SK-N-SH (cell line): ENCODE data around the gene NEK5. TPM values are rescaled to one million over a fixed set of nuclear protein-coding genes. Genes with fewer than 3 reads are reported as not detected.

Experiments used
- CTCF ChIA-PET: fragments of 300-600, 350-600 bp; formaldehyde crosslinking; extraction: SDS; loops from one replicate; lab custom pipeline; 2021; lab: Yijun Ruan, JAX
- POLR2A ChIA-PET: fragments of 350-600 bp; sonication (Branson Sonifier 250); formaldehyde crosslinking; extraction: SDS; loops from one replicate; lab custom pipeline; 2020; ENCODE audit warnings: antibody characterized with exemption, inconsistent platforms; lab: Yijun Ruan, JAX
- DNase-seq: peaks from one replicate; pipeline ENCODE4 v3.0.0; 2012
- H2AFZ ChIP-seq: fragments of 200-600 bp; sonication (generic); 2 replicates; pipeline ENCODE4 v1.8.1; 2016; ENCODE audit warnings: antibody characterized with exemption, mild to moderate bottlenecking, low read depth
- H3F3A ChIP-seq: fragments of 200-600 bp; sonication (generic); replicated peaks from 2 replicates; pipeline ENCODE3; 2016; ENCODE audit warnings: antibody characterized with exemption, mild to moderate bottlenecking; ENCODE audit not compliant: insufficient read depth
- H3K27ac ChIP-seq, 2 experiments: fragments of 200-500 bp in 1 of 2; fragments of 200-600 bp in 1 of 2; sonication (Bioruptor generic) in 1 of 2; sonication (generic), shearing (Covaris generic) in 1 of 2; 2 replicates each; pipeline versions ENCODE4 v1.5.1 to v1.6.1; 2014 to 2016; ENCODE audit warnings: low read depth in 2 of 2, inconsistent platforms in 1 of 2, low read length in 1 of 2, mild to moderate bottlenecking in 1 of 2, mixed read lengths in 1 of 2
- H3K27me3 ChIP-seq: fragments of 200-600 bp; sonication (generic), shearing (Covaris generic); 2 replicates; pipeline ENCODE4 v1.6.1; 2016; ENCODE audit warnings: mixed run types; ENCODE audit not compliant: insufficient read depth
- H3K36me3 ChIP-seq, 2 experiments: fragments of 200-500 bp in 1 of 2; fragments of 200-600 bp in 1 of 2; sonication (Bioruptor generic) in 1 of 2; sonication (generic) in 1 of 2; replicated peaks in 1 of 2; 2 replicates each; pipeline versions ENCODE3 to v1.5.1; 2014 to 2016; ENCODE audit warnings: low read length in 1 of 2, mild to moderate bottlenecking in 1 of 2; ENCODE audit not compliant: insufficient read depth in 2 of 2, control insufficient read depth in 1 of 2
- H3K4me1 ChIP-seq, 2 experiments: fragments of 200-500 bp in 1 of 2; fragments of 200-600 bp in 1 of 2; sonication (Bioruptor generic) in 1 of 2; sonication (generic), shearing (Covaris generic) in 1 of 2; 2 replicates each; pipeline versions ENCODE4 v1.5.1 to v1.6.1; 2014 to 2016; ENCODE audit warnings: low read depth in 1 of 2, low read length in 1 of 2, mixed run types in 1 of 2; ENCODE audit not compliant: insufficient read depth in 2 of 2, control insufficient read depth in 1 of 2
- H3K4me2 ChIP-seq: fragments of 200-600 bp; sonication (generic), shearing (Covaris generic); 2 replicates; pipeline ENCODE4 v1.6.1; 2017; ENCODE audit warnings: mixed run types
- H3K4me3 ChIP-seq, 2 experiments: fragments of 200-500 bp in 1 of 2; fragments of 200-600 bp in 1 of 2; sonication (Bioruptor generic) in 1 of 2; sonication (generic), shearing (Covaris generic) in 1 of 2; 2 replicates each; pipeline versions ENCODE4 v1.5.1 to v1.8.1; 2014 to 2016; ENCODE audit warnings: low read depth in 2 of 2, inconsistent platforms in 1 of 2, low read length in 1 of 2, mild to moderate bottlenecking in 1 of 2, mixed read lengths in 1 of 2, moderate library complexity in 1 of 2
- H3K79me2 ChIP-seq: fragments of 200-600 bp; sonication (generic); 2 replicates; pipeline ENCODE4 v1.8.1; 2017; ENCODE audit warnings: mild to moderate bottlenecking; ENCODE audit not compliant: insufficient read depth
- H3K9ac ChIP-seq: fragments of 200-600 bp; sonication (generic); 2 replicates; pipeline ENCODE4 v1.6.1; 2017; ENCODE audit warnings: mixed run types
- H3K9me2 ChIP-seq: fragments of 200-600 bp; sonication (generic); 2 replicates; pipeline ENCODE4 v1.6.1; 2017; ENCODE audit warnings: mixed run types
- H3K9me3 ChIP-seq: fragments of 200-600 bp; sonication (generic); 2 replicates; pipeline ENCODE4 v1.6.1; 2017; ENCODE audit warnings: mixed run types, mild to moderate bottlenecking, moderate library complexity
- H4K20me1 ChIP-seq: fragments of 200-600 bp; sonication (generic); 2 replicates; pipeline ENCODE4 v1.6.1; 2017; ENCODE audit warnings: mild to moderate bottlenecking, mixed run types; ENCODE audit not compliant: insufficient read depth
- CHD2 ChIP-seq: fragments of 150-350 bp; IDR thresholded peaks from 2 replicates; pipeline ENCODE4 v1.6.1; 2018; ENCODE audit warnings: low read length; ENCODE audit not compliant: partially characterized antibody
- CTCF ChIP-seq: fragments of 200-600 bp; sonication (generic); IDR thresholded peaks from 2 replicates; pipeline ENCODE4 v1.6.1; 2017; ENCODE audit warnings: antibody characterized with exemption, mild to moderate bottlenecking, moderate library complexity
- EP300 ChIP-seq, 2 experiments: IDR thresholded peaks; 2 replicates each; pipeline versions ENCODE4 v1.4.0 to v1.6.1; 2012; ENCODE audit warnings: borderline replicate concordance in 1 of 2, low read depth in 1 of 2, low read length in 1 of 2
- EZH2phosphoT487 ChIP-seq: fragments of 200-600 bp; sonication (generic); IDR thresholded peaks from 2 replicates; pipeline ENCODE4 v1.6.1; 2017; ENCODE audit warnings: low read depth, mixed run types, mild to moderate bottlenecking, antibody characterized with exemption, moderate library complexity, borderline replicate concordance
- FOSL2 ChIP-seq: IDR thresholded peaks from 2 replicates; pipeline ENCODE4 v1.4.0; 2012; ENCODE audit warnings: low read depth, mild to moderate bottlenecking, moderate library complexity, borderline replicate concordance
- GABPA ChIP-seq: IDR thresholded peaks from 2 replicates; pipeline ENCODE4 v1.4.0; 2012; ENCODE audit warnings: low read depth, mild to moderate bottlenecking
- IRF3 ChIP-seq: fragments of 150-350 bp; IDR thresholded peaks from 2 replicates; pipeline ENCODE4 v1.6.1; 2016; ENCODE audit warnings: mild to moderate bottlenecking, low read depth, low read length
- MEF2A ChIP-seq: IDR thresholded peaks from 2 replicates; pipeline ENCODE4 v1.4.0; 2012; ENCODE audit warnings: low read depth, borderline replicate concordance
- MXI1 ChIP-seq: IDR thresholded peaks from 2 replicates; pipeline ENCODE4 v1.6.1; 2012; ENCODE audit warnings: mild to moderate bottlenecking, low read depth, low read length, improper control_type of control experiment
- POLR2AphosphoS5 ChIP-seq: IDR thresholded peaks from 2 replicates; pipeline ENCODE4 v1.6.1; 2012; ENCODE audit warnings: low read depth, low read length
- RAD21 ChIP-seq: IDR thresholded peaks from 2 replicates; pipeline ENCODE4 v1.6.1; 2012; ENCODE audit warnings: mild to moderate bottlenecking, low read length
- REST ChIP-seq: IDR thresholded peaks from 2 replicates; pipeline ENCODE4 v1.6.1; 2012; ENCODE audit warnings: mild to moderate bottlenecking, low read depth, low read length, moderate library complexity
- RFX5 ChIP-seq: IDR thresholded peaks from 2 replicates; pipeline ENCODE4 v1.6.1; 2012; ENCODE audit warnings: mild to moderate bottlenecking, improper control_type of control experiment, low read length
- SIN3A ChIP-seq: IDR thresholded peaks from 2 replicates; pipeline ENCODE4 v1.6.1; 2012; ENCODE audit warnings: low read depth, mild to moderate bottlenecking, low read length, moderate library complexity, borderline replicate concordance
- USF1 ChIP-seq: IDR thresholded peaks from 2 replicates; pipeline ENCODE4 v1.4.0; 2012; ENCODE audit warnings: low read depth, borderline replicate concordance
- USF2 ChIP-seq: fragments of 150-350 bp; IDR thresholded peaks from 2 replicates; pipeline ENCODE4 v1.6.1; 2017; ENCODE audit warnings: antibody characterized with exemption, low read length, low read depth, borderline replicate concordance
- WGBS: methylation state at CpG from one replicate; pipeline ENCODE4 v1.1.6; 2017; ENCODE audit warnings: low lambda C conversion rate; 5-methylcytosine and 5-hydroxymethylcytosine counted together
- polyA plus RNA-seq, 3 experiments: library from polyadenylated mRNA; depleted of rRNA; stranded (reverse); fragments of >200 nt; gene quantifications; 2 replicates each; pipeline ENCODE4 v1.2.3, GENCODE V29; 2012

The NEK5 gene
- polyA plus RNA-seq, 1 of the 3 experiments (the other 2 are of a cell fraction), result 0.07 TPM

- Histone ChIP-seq H3F3A (no peaks in the 10 kb centered on the region), H3K79me2 (no peaks in the 10 kb centered on the region), H3K9ac (no peak overlapping the region), H3K27me3 (no peaks in the 10 kb centered on the region), H3K36me3 (no peaks in the 10 kb centered on the region), H2AFZ (no peak overlapping the region), H3K9me2 (no peaks in the 10 kb centered on the region), H3K4me1 (no peaks in the 10 kb centered on the region), H3K4me2 (no peak overlapping the region), H4K20me1 (no peaks in the 10 kb centered on the region), H3K27ac (no peak overlapping the region), H3K9me3 (no peaks in the 10 kb centered on the region), H3K4me3 (no peak overlapping the region)
- 36% methylated on average over 3 of the region's 3 CpGs for WGBS
- ChIA-PET CTCF (interaction anchor here (1.3 kb wide), 1 partner anchor 31 kb away, joined by 3 read pairs; no protein-coding TSS in a partner anchor), POLR2A (no interaction called here)
- no peak for TF ChIP-seq CTCF
- TF ChIP-seq EZH2phosphoT487, result no peak
- no peak for TF ChIP-seq EP300 (IDR thresholded peaks at IDR 0.05; ENCODE audit: borderline replicate concordance in 1 of 2, low read depth in 1 of 2, low read length in 1 of 2)
- no peak for TF ChIP-seq MEF2A
- no peak for TF ChIP-seq USF1
- TF ChIP-seq RAD21, result no peak
- TF ChIP-seq POLR2AphosphoS5, result no peak
- no peak for TF ChIP-seq USF2
- TF ChIP-seq RFX5, result no peak
- TF ChIP-seq SIN3A, result no peak
- TF ChIP-seq CHD2, result no peak
- no peak for TF ChIP-seq MXI1
- TF ChIP-seq GABPA, result no peak
- TF ChIP-seq IRF3, result no peak
- no peak for TF ChIP-seq FOSL2
- no peak for TF ChIP-seq REST
- no peak for DNase-seq
Measured at GRCh38 chr13:52096748-52097147, 32.1 kb downstream of the NEK5 start.
